BJ (cell line): ENCODE measurements around the gene CAPN9. TPM values are rescaled to one million over a fixed set of nuclear protein-coding genes. Genes with fewer than 3 reads are reported as not detected.

Source experiments
- CTCF ChIA-PET: fragments of 350-600 bp; formaldehyde crosslinking; extraction: SDS; loops from one replicate; lab custom pipeline; 2021; ENCODE audit warnings: antibody characterized with exemption, inconsistent platforms; lab: Yijun Ruan, JAX
- POLR2A ChIA-PET: fragments of 300-600 bp; sonication (Branson Sonifier 250); formaldehyde crosslinking; extraction: SDS; loops from one replicate; lab custom pipeline; 2021; ENCODE audit warnings: antibody characterized with exemption; lab: Charles Lee
- DNase-seq: peaks from one replicate; pipeline ENCODE4 v3.0.0-alpha.2; 2011; ENCODE audit warnings: low read depth
- H3K27me3 ChIP-seq: 2 replicates; pipeline ENCODE4 v1.6.0; 2011; ENCODE audit warnings: low read length; ENCODE audit not compliant: control insufficient read depth, insufficient read depth
- H3K36me3 ChIP-seq: 2 replicates; pipeline ENCODE4 v1.5.1; 2011; ENCODE audit warnings: low read length; ENCODE audit not compliant: control insufficient read depth, insufficient read depth
- H3K4me3 ChIP-seq: 2 replicates; pipeline ENCODE4 v1.5.1; 2011; ENCODE audit warnings: low read depth, mild to moderate bottlenecking, control low read depth, low read length
- polyA plus RNA-seq: library from polyadenylated mRNA; depleted of rRNA; stranded (reverse); fragments of >200 nt; gene quantifications from 2 replicates; pipeline ENCODE4 v1.2.3, GENCODE V29; 2011
- TF ChIP-seq, protein P1 (sequence below): IDR thresholded peaks from 2 replicates; pipeline ENCODE4 v1.5.1; 2011; ENCODE audit warnings: low read depth, mild to moderate bottlenecking, control low read depth, inconsistent platforms, low read length, moderate library complexity; ENCODE audit not compliant: insufficient read depth

CAPN9 gene
- polyA plus RNA-seq, 1 experiment = not detected

- ChIA-PET POLR2A (no interaction called here), CTCF (no interaction called here)
- TF ChIP-seq, protein P1, sequence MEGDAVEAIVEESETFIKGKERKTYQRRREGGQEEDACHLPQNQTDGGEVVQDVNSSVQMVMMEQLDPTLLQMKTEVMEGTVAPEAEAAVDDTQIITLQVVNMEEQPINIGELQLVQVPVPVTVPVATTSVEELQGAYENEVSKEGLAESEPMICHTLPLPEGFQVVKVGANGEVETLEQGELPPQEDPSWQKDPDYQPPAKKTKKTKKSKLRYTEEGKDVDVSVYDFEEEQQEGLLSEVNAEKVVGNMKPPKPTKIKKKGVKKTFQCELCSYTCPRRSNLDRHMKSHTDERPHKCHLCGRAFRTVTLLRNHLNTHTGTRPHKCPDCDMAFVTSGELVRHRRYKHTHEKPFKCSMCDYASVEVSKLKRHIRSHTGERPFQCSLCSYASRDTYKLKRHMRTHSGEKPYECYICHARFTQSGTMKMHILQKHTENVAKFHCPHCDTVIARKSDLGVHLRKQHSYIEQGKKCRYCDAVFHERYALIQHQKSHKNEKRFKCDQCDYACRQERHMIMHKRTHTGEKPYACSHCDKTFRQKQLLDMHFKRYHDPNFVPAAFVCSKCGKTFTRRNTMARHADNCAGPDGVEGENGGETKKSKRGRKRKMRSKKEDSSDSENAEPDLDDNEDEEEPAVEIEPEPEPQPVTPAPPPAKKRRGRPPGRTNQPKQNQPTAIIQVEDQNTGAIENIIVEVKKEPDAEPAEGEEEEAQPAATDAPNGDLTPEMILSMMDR = no peak
- Histone ChIP-seq H3K36me3 (no peaks in the 10 kb centered on the region), H3K27me3 (0 out of 2 replicates have a peak, but pooled peaks cover 3% of the 10 kb centered on the region), H3K4me3 (no peak overlapping the region)
- no peak for DNase-seq
Observed at GRCh38 chr1:230750576-230750975, 3.4 kb downstream of the CAPN9 start.

DNA sequence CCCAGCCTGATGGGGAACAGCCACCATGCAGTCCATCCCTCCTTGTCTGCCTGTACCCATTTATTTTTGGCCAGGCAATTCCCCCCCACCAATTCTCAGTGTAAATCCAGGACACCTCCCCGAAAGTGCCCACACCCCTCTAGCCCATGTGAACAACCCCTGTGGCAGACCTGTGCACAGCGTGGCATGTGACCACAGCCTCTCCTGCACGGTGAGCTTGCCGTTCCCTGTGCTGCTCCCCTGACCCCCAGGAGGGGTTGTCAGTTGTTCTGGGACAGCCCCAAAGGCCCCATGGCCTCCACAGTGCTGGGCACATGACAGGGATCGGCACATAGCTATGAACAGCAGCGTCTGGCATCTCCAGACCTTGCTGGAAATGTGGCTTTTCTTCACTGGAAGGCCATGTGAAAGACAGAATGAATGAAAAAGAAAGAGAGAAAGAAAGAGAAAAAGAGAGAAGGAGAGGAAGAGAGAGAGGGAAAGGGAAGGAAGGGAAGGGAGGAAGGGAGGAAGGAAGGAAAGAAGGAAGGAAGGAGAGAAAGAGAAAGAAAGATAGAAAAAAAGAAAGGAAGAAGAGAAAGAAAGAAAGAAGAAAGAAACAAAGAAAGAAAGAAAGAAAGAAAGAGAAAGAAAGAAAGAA, 3.9 kb downstream of the CAPN9 start:
- ChIA-PET POLR2A (no interaction called here), CTCF (no interaction called here)
- no peak overlapping the region for H3K4me3 ChIP-seq
- TF ChIP-seq, protein P1 = no peak
- DNase-seq = no peak
- no peaks in the 10 kb centered on the region for H3K36me3 ChIP-seq
- 0 out of 2 replicates have a peak, but pooled peaks cover 3% of the 10 kb centered on the region for H3K27me3 ChIP-seq

DNA sequence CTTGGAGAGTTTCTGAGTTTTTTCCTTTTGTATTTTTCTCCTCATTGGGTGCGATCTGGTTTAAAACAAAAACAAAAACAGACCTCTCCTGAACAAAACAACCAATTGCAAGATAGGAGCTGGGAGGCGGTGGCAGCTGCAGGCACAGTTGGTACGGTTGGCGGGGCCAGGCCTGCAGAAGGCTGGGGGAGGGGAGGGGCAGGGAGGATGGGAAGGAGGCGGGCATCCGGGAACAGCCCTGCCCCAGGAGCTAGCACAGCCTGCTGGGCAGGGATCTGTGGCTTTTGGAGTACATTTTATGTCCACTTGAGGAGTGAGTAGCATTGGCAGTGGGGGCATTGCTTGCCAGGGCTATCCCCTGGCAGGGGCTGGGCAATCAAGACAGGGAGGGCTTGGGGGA, 5.2 kb downstream of the CAPN9 start:
- CTCF ChIA-PET = no interaction called here
- TF ChIP-seq, protein P1 = no peak
- POLR2A ChIA-PET = no interaction called here
- no peak overlapping the region for H3K4me3 ChIP-seq
- 0 out of 2 replicates have a peak, but pooled peaks cover 3% of the 10 kb centered on the region for H3K27me3 ChIP-seq
- no peaks in the 10 kb centered on the region for H3K36me3 ChIP-seq
- no peak for DNase-seq

- ChIA-PET CTCF (no interaction called here), POLR2A (no interaction called here)
- no peaks in the 10 kb centered on the region for H3K36me3 ChIP-seq
- TF ChIP-seq, protein P1 = no peak
- 0 out of 2 replicates have a peak, but pooled peaks cover 3% of the 10 kb centered on the region for H3K27me3 ChIP-seq
- DNase-seq = no peak
- H3K4me3 ChIP-seq = no peak overlapping the region
Observed at GRCh38 chr1:230753191-230753585, 6.0 kb downstream of the CAPN9 start.

DNA sequence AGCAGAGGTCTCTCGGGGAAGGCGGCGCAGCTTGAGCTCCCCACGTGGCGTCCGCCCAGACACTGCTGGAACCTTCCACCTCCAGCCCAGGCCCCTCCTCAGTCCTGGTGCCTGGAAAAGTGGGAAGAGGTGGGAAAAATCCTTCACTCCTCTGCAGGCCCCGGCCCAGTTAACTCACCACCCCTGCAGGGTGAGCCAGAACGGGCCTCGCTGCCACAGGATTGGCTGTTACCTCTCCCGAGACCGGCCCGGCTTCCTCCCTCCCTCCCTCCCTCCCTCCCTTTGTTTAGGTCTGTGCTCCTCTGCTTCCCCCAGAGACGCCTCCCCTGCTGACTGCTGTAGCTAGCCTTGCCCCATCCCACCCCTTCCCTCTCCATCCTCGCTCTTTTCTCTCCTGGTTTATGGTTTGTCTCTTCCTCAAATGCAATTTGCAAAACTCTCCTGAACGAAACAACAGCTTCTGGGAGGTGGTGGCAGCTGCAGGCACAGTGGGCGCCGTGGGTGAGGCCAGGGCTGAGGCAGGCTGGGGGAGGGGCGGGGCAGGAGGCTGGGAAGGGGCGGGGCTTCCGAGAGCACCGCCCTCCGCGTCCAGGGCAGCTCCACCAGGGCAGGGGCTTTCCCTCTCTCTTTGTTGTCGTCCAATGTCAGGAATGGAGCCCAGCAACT, 6.5 kb downstream of the CAPN9 start:
- no peak for DNase-seq
- TF ChIP-seq, protein P1 = no peak
- Histone ChIP-seq H3K27me3 (0 out of 2 replicates have a peak, but pooled peaks cover 3% of the 10 kb centered on the region), H3K4me3 (no peak overlapping the region), H3K36me3 (no peaks in the 10 kb centered on the region)
- POLR2A ChIA-PET = no interaction called here
- CTCF ChIA-PET = no interaction called here
